Gastrocnemius medialis (tissue), 4 donors: Measurements from ENCODE around the gene INSYN2A. TPM values are rescaled to one million over a fixed set of nuclear protein-coding genes. Genes with fewer than 3 reads are reported as not detected.

ENCODE experiments used
- ATAC-seq, 2 donors: fragments of 150-250 bp; one replicate each; pipeline ENCODE4 v1.9.1; 2016
- DNase-seq, 2 donors: peaks; one replicate each; pipeline ENCODE4 v3.0.0-alpha.2; 2019
- H3K27ac ChIP-seq, 4 donors: fragments of 200-600 bp; sonication (generic); 1 replicate in 1 of 4; 2 replicates in 3 of 4; pipeline ENCODE4 v1.5.1; 2016 to 2018; ENCODE audit warnings: mild to moderate bottlenecking in 2 of 4, moderate library complexity in 1 of 4
- H3K27me3 ChIP-seq, 3 donors: fragments of 200-600 bp; sonication (generic) in 2 of 3; 1 replicate in 1 of 3; 2 replicates in 2 of 3; pipeline versions ENCODE4 v1.5.1 to v1.6.0; 2016 to 2019; ENCODE audit warnings: mild to moderate bottlenecking in 1 of 3, moderate library complexity in 1 of 3
- H3K36me3 ChIP-seq, 2 donors: fragments of 200-600 bp; sonication (generic) in 1 of 2; one replicate each; pipeline ENCODE4 v1.5.1; 2017 to 2018
- H3K4me1 ChIP-seq, 2 donors: fragments of 200-600 bp; sonication (generic) in 1 of 2; one replicate each; pipeline ENCODE4 v1.5.1; 2016 to 2017; ENCODE audit warnings: mild to moderate bottlenecking in 2 of 2
- H3K4me3 ChIP-seq, 4 donors: fragments of 200-600 bp; sonication (generic) in 3 of 4; 1 replicate in 1 of 4; 2 replicates in 3 of 4; pipeline ENCODE4 v1.5.1; 2016 to 2019; ENCODE audit warnings: mild to moderate bottlenecking in 2 of 4
- H3K9me3 ChIP-seq, 3 donors: fragments of 200-600 bp; sonication (generic) in 2 of 3; 1 replicate in 1 of 3; 2 replicates in 2 of 3; pipeline ENCODE4 v1.5.1; 2016 to 2019
- POLR2A ChIP-seq, 2 donors: fragments of 450-650 bp; IDR thresholded peaks; one replicate each; pipeline ENCODE4 v1.6.1; 2017; ENCODE audit warnings: antibody characterized with exemption in 2 of 2, mild to moderate bottlenecking in 2 of 2, moderate library complexity in 2 of 2
- in situ Hi-C, 4 donors: fragments of 200-750 bp; cut with MboI; loops; one replicate each; pipeline versions ENCODE4 v1.15.0 to v1.8.0; 2017; ENCODE audit warnings: low sequenced_read_pairs in 4 of 4
- intact Hi-C: fragments of 100-400 bp; cut with DNase I; formaldehyde crosslinking; loops from one replicate; pipeline ENCODE4 v1.15.1; 2023; ENCODE audit warnings: low total_unique reads
- total RNA-seq, 4 donors: library from RNA; depleted of rRNA; stranded (reverse); fragments of >200 nt; gene quantifications; one replicate each; pipeline versions ENCODE4 v1.1.0 to v1.2.3, GENCODE V29; 2016
- TF ChIP-seq, protein P1 (sequence below), 5 experiments: fragments of 450-650 bp in 3 of 5; fragments of 200-600 bp in 2 of 5; sonication (generic) in 2 of 5; IDR thresholded peaks in 4 of 5; conservative IDR thresholded peaks in 1 of 5; 1 replicate in 4 of 5; 2 replicates in 1 of 5; pipeline ENCODE4 v1.5.1; 2016 to 2019; ENCODE audit warnings: antibody characterized with exemption in 5 of 5, mild to moderate bottlenecking in 3 of 5, moderate library complexity in 3 of 5

Gene INSYN2A
- total RNA-seq, 4 donors from 2014 or later, result not detected

DNA sequence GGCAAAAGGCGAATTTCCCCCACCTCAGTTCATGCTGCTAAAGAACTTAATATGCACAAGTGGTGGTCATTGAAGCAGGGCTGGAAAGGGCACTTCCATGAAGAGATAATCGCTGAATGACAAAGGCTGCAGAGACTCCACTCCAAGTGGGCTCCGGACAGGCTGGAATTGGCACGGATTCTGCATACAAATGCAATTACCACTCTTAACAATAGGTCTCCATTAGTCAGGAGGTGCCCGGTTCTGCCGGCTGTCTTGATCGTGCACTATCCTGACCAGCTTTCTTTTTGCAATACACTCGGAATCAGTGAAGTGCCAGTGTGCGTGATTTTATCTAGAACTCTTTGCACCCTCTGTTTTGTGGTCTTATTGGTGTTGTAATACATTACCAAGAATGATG lies 49.7 kb downstream of the INSYN2A start:
- DNase-seq, result no peak

More for the DNA sequence above, 49.7 kb downstream of the INSYN2A start:
- ATAC-seq, result no peak
- TF ChIP-seq POLR2A (IDR thresholded peaks at IDR 0.05), result no peak
- TF ChIP-seq, protein P1, sequence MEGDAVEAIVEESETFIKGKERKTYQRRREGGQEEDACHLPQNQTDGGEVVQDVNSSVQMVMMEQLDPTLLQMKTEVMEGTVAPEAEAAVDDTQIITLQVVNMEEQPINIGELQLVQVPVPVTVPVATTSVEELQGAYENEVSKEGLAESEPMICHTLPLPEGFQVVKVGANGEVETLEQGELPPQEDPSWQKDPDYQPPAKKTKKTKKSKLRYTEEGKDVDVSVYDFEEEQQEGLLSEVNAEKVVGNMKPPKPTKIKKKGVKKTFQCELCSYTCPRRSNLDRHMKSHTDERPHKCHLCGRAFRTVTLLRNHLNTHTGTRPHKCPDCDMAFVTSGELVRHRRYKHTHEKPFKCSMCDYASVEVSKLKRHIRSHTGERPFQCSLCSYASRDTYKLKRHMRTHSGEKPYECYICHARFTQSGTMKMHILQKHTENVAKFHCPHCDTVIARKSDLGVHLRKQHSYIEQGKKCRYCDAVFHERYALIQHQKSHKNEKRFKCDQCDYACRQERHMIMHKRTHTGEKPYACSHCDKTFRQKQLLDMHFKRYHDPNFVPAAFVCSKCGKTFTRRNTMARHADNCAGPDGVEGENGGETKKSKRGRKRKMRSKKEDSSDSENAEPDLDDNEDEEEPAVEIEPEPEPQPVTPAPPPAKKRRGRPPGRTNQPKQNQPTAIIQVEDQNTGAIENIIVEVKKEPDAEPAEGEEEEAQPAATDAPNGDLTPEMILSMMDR (IDR thresholded peaks at IDR 0.05 in 4 of 5, conservative IDR thresholded peaks at IDR 0.05 in 1 of 5), result no peak
- in situ Hi-C loops, result no loop called here
- Histone ChIP-seq H3K27me3 (no peaks in the 10 kb centered on the region), H3K4me1 (no peaks in the 10 kb centered on the region), H3K4me3 (no peak overlapping the region), H3K9me3 (no peaks in the 10 kb centered on the region), H3K36me3 (no peaks in the 10 kb centered on the region), H3K27ac (no peak overlapping the region)
- intact Hi-C loops, result no loop called here
